Choroid plexus epithelial cell (primary cell): ENCODE results near the gene CFDP1.

Experiments
- DNase-seq: peaks from one replicate; pipeline ENCODE4 v3.0.0-alpha.2; 2010; ENCODE audit warnings: low read depth
- H3K4me3 ChIP-seq: 2 replicates; pipeline ENCODE4 v1.5.1; 2011; ENCODE audit warnings: low read depth, mild to moderate bottlenecking, control low read depth, low read length, moderate library complexity
- TF ChIP-seq, protein P1 (sequence below): conservative IDR thresholded peaks from 2 replicates; pipeline ENCODE4 v1.5.1; 2011; ENCODE audit warnings: low read depth, mild to moderate bottlenecking, control low read depth, inconsistent platforms, low read length, moderate library complexity

Gene CFDP1

DNA sequence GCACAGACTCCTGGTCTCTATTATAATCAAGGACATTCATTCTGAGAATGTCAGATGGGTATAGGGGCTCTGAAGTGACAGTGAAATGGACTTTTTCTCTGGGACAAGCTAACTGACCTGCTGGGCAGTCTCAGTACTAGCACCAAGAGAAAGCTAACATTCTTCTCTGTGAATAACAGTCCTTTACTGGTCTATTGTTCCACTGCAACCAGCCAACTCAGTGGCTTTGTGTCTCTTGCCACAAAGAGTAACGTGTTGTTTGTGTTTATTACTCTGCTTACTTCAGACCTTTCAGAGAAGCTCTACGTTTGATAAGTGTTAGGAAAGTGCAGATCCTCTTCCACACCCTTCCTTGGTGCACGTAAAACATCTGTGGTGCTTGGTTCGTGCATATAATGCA, 120.4 kb downstream of the CFDP1 start:
- TF ChIP-seq, protein P1, sequence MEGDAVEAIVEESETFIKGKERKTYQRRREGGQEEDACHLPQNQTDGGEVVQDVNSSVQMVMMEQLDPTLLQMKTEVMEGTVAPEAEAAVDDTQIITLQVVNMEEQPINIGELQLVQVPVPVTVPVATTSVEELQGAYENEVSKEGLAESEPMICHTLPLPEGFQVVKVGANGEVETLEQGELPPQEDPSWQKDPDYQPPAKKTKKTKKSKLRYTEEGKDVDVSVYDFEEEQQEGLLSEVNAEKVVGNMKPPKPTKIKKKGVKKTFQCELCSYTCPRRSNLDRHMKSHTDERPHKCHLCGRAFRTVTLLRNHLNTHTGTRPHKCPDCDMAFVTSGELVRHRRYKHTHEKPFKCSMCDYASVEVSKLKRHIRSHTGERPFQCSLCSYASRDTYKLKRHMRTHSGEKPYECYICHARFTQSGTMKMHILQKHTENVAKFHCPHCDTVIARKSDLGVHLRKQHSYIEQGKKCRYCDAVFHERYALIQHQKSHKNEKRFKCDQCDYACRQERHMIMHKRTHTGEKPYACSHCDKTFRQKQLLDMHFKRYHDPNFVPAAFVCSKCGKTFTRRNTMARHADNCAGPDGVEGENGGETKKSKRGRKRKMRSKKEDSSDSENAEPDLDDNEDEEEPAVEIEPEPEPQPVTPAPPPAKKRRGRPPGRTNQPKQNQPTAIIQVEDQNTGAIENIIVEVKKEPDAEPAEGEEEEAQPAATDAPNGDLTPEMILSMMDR: no peak
- no peak overlapping the region for H3K4me3 ChIP-seq
- DNase-seq: no peak

DNA sequence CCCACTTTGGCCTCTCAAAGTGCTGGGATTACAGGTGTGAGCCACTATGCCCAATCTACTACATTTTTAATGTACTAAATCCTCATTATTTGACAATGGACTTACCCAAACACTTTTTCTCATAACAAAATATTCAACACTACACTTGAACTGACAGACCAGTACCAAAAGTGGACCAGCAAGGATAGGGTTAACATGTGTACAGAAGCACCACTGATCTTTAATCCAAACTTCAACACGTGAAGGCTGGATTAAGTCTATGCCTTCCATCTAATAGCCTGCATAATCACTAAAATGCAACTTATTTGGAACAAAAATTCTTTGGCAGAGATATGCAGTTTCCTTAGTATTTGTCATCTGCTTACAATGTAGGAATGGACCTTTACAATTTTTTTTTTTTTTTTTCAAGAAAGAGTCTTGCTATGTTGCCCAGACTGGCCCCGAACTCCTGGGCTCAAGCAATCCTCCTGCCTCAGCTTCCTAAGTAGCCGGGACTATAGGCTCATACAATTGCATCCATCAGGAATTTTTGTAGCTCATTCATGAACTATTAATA, 121.8 kb downstream of the CFDP1 start:
- H3K4me3 ChIP-seq: no peak overlapping the region
- TF ChIP-seq, protein P1: no peak

DNA sequence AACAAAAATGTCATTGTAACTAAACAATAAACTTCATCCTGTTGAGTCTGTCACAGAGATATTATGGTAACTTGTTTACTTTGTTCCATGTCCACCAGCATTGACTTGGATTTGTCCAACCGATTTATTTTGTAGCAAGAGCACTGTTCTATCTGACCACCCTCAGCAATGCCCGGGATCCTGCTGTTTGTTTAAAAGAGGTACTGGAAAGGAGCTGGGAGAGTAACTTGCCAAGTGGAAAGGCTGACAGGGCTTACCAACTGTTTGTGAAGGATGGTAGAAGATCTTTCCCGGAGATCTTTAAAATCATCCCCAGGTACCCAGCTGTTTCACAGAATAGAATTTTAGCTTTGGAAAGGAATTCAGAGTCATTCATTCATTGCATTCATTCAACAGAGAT, 122.8 kb downstream of the CFDP1 start:
- DNase-seq: no peak

More for the DNA sequence above, 121.8 kb downstream of the CFDP1 start:
- DNase-seq: peak; percentile 44

DNA sequence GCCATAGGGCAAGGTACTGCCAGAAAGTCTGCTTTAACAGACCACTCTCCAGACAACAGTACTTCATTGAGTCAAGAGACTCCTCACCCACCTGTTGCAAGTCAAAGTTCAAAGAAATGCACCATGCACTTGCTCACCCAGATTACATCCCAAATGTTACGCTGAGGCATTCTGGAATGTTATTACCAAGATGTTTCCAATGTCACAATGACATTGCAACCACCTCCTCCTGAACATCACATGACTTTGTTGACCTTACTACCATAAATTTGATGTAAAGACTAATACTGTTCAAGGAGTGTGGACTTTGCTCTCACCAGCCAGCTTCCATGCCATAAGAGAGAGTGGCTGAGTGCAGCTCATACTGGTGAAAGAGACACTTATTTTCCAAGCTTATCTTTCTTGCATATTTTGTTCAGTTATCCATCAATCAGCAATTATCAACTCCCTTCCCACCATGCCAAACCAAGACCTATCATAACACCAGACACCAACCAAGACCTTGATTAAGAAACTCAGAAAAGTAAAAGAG, 123.3 kb downstream of the CFDP1 start:
- TF ChIP-seq, protein P1: no peak
- no peak for DNase-seq
- no peak overlapping the region for H3K4me3 ChIP-seq

More for the DNA sequence above, 122.8 kb downstream of the CFDP1 start:
- H3K4me3 ChIP-seq: no peak overlapping the region
- TF ChIP-seq, protein P1: no peak

DNA sequence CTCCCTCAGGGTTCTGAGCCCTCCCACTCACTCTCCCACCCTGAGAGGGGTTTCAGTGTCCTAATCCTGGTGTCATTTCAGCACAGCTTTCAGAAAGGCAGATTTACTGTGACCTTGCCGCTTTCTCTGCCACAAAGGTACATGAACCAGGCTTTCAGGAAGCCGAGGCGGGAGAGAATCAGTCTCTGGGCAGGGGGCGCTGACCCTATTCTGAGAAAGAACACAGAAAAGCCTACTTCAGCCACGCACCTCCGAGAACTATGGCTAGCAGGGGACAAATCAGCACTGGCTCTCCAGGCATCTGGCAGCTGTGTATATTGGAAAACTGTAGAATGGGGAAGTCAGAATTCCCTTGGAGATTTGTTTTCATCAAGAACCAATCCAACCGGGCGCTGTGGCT, 124.1 kb downstream of the CFDP1 start:
- TF ChIP-seq, protein P1: no peak
- no peak overlapping the region for H3K4me3 ChIP-seq
- no peak for DNase-seq

DNA sequence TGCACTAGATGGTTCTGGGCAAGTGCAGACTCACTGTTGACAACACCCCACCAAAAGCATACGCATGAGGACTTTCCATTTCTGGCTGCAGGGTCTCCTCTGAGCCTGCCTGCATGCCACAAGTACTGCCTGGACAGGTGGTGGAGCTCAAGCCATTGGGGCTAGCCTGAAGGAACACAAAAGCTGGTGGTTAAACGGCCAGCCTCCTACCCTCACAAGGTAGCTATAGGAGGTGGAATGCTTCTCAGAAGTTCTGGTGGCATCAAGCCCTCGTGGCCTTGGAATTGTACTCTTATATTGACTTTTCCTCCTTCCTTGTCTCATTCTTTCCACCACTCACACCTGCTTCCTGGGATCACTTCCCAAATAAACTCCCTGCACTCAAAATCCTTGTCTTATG, 125.3 kb downstream of the CFDP1 start:
- no peak for DNase-seq
- TF ChIP-seq, protein P1: no peak
- no peak overlapping the region for H3K4me3 ChIP-seq

DNA sequence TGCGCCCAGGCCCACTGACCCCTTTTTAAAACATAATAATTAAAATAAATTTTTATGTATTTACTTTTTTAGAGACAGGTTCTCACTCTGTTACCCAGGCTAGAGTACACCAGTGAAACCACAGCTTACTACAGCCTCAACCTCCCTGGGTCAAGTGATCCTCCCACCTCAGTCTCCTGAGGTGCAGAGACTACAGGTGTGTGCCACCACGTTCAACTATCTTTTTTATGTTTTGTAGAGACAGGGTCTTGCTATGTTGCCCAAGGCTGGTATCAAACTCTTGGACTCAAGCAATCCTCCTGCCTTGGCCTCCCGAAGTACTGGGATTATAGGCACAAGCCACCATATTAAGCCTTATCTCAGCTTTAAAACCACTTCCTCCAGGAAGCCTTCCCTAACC, 125.8 kb downstream of the CFDP1 start:
- DNase-seq: no peak
- TF ChIP-seq, protein P1: no peak

More for the DNA sequence above, 125.8 kb downstream of the CFDP1 start:
- H3K4me3 ChIP-seq: no peak overlapping the region
